Measurements from ENCODE around the gene ZDHHC24.

Gene ZDHHC24

DNA sequence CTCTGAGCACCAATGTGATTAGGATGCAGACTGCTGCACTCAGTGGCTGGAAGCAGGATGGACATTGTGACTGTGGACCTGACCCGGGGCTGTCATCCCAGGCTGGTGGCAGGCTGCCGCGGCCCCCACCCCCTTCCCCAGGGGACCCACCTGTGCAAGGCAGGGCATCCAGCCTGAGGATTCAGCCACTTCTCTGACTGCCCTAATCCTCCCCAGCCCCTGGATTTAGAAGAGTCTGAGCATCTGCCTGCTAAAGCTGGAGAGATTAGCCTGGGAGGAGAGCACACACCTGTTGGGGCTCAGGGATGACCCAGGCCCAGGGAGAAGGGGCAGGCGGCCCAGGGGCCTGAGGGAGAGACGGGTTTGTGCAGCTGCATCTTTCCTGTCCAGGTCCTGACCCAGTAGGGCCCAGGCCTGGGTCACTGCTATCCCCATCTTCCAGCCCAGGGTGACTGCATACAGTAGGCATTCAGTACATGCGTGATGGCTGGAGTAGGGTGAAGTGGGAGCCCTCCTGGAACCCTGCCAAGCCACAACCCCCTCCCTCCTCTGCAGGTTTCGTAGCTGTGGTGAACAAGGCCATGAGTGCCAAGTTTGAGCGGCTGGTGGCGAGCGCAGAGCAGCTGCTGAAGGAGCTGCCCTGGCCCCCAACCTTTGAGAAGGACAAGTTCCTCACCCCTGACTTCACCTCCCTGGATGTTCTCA, 53.5 kb downstream of the ZDHHC24 start:
- no peak for DNase-seq (ENCODE audit: extremely low read depth, low read depth)

DNA sequence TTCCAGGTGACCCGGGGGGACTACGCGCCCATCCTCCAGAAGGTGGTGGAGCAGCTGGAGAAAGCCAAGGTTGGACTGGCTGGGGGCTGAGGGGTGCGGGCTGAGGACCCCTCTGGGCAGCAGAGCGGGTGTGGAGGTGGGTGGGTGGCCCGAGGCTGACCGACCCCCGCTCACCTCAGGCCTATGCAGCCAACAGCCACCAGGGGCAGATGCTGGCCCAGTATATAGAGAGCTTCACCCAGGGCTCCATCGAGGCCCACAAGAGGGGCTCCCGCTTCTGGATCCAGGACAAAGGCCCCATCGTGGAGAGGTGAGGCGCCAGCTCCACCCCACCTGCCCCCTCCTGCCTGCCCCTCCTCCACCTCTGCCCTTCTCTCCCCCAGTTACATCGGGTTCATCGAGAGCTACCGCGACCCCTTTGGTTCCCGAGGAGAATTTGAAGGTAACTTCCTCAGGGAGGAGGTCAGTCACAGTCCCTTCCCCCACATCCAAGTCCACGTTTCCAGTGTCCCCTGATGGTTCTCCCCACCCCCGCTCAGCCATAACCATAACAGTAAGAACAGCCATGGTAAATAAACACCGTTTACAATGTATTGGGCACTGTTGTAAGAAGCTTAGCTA, 54.4 kb downstream of the ZDHHC24 start:
- H3K4me3 ChIP-seq (replicated peaks; ENCODE audit: low read depth, low read length): no peak overlapping the region
- DNase-seq (ENCODE audit: extremely low read depth, low read depth): no peak
- TF ChIP-seq, protein P1, sequence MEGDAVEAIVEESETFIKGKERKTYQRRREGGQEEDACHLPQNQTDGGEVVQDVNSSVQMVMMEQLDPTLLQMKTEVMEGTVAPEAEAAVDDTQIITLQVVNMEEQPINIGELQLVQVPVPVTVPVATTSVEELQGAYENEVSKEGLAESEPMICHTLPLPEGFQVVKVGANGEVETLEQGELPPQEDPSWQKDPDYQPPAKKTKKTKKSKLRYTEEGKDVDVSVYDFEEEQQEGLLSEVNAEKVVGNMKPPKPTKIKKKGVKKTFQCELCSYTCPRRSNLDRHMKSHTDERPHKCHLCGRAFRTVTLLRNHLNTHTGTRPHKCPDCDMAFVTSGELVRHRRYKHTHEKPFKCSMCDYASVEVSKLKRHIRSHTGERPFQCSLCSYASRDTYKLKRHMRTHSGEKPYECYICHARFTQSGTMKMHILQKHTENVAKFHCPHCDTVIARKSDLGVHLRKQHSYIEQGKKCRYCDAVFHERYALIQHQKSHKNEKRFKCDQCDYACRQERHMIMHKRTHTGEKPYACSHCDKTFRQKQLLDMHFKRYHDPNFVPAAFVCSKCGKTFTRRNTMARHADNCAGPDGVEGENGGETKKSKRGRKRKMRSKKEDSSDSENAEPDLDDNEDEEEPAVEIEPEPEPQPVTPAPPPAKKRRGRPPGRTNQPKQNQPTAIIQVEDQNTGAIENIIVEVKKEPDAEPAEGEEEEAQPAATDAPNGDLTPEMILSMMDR (IDR thresholded peaks at IDR 0.05; ENCODE audit: low read depth, low read length, missing control alignments): peak; percentile 41

More for the DNA sequence above, 53.5 kb downstream of the ZDHHC24 start:
- H3K4me3 ChIP-seq (replicated peaks; ENCODE audit: low read depth, low read length): no peak overlapping the region
- TF ChIP-seq, protein P1 (IDR thresholded peaks at IDR 0.05; ENCODE audit: low read depth, low read length, missing control alignments): no peak

DNA sequence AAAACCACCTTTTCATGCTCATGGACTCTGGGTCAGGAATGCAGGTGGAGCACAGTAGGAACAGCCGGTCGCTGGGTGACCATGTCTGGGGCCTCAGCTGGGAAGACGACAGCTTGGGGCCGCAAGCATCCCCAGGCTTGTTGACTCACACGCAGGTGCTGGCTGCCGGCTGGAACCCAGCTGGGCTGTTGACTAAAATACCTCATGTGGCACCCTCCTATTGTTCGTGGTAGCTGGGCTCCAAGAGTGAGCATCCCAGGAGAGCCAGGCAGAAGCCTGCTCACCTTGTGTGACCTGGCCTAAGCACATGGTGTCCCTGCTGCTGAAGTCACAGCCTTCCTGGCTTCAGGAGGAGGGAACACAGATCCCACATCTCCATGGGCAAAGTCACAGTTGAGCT, 56.2 kb downstream of the ZDHHC24 start:
- DNase-seq (ENCODE audit: extremely low read depth, low read depth): no peak
- TF ChIP-seq, protein P1 (IDR thresholded peaks at IDR 0.05; ENCODE audit: low read depth, low read length, missing control alignments): no peak
- H3K4me3 ChIP-seq (replicated peaks; ENCODE audit: low read depth, low read length): no peak overlapping the region

DNA sequence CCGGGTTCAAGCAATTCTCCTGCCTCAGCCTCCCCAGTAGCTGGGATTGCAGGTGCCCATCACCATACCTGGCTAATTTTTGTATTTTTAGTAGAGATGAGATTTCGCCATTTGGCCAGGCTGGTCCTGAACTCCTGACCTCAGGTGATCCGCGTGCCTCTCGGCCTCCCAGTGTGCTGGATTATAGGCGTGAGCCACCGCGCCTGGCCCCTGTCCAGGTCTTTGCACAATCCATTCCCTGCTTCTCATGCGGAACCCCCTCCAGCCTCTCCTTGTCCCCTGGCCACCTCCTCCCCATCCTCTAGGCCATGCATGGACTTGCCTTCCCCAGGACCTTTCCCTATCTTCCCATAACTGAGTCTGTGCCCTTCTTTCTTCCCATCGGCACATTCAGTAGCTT, 56.9 kb downstream of the ZDHHC24 start:
- DNase-seq (ENCODE audit: extremely low read depth, low read depth): no peak
- H3K4me3 ChIP-seq (replicated peaks; ENCODE audit: low read depth, low read length): no peak overlapping the region
- TF ChIP-seq, protein P1 (IDR thresholded peaks at IDR 0.05; ENCODE audit: low read depth, low read length, missing control alignments): no peak

DNA sequence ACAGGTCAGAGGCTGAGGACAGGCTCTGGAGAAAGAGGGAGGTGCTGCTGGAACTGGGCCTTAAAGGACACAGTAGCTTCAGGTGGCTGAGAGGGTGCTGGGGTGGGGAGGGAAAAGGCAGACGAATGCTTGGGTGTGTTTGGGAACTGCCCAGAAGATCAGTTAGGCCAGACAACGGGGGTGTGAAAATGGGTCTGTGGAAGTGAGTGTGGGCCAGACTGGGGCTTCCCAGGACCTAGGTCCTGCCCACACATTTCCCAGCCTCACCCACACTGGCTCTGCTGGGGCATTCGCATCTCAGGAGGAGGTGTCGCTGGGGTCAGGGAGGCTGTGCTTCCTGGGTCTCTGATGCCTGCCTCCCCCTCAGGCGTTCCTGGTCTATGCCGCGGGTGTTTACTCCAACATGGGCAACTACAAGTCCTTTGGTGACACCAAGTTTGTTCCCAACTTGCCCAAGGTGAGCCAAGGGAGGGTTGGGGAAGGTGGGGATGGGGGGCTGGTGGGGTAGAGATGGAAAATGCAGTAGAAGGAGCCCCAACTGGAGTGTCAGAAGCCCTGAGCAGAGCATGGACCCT, 61.0 kb downstream of the ZDHHC24 start:
- H3K4me3 ChIP-seq (replicated peaks; ENCODE audit: low read depth, low read length): no peak overlapping the region
- TF ChIP-seq, protein P1 (IDR thresholded peaks at IDR 0.05; ENCODE audit: low read depth, low read length, missing control alignments): no peak
- DNase-seq (ENCODE audit: extremely low read depth, low read depth): no peak

DNA sequence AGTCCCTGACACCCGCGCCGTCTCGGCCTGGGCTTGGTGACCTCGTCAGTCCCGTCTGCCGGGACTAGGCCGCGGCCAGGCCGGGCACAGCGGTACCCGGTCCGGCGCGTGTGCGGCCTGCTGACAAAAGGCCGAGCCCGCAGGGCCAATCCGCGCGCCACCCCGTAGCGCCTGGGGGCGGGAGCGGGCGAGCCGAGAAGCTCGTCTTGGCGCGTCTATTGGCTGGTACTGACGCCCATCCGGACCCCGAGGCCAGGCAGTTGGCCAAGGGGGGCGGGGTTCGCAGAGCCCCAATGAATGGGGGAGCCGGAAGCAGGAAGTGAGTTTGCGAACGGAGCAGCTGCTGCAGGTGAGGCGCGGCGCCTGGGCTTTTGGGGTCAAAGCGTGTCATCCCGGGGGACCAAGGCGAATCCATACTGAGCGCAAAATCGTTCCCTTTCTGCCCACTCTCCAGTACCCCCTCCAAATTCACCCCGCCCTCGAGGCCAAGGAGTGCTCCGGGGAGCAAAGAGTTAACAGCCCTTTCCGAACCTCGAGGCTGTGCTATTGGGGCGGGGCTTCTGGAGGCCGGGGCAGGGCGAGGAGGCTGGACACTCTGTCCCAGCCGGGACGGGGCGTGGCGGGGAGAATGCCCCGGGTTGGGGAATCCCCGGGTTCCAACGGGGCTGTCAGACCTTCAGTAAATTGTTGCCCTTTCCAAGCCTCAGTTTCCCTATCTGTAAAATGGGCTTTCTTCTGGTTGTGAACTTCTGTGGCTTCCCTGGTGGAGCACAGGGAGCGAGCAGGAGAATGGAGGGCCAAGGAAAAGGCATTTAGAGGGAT, 65.5 kb downstream of the ZDHHC24 start, which contains the start of gene DPP3:
DPP3 (plus strand) TSS at position 318 of the 822 bp plus-strand sequence. CDS start 1,767 bp downstream, outside the sequence.
- TF ChIP-seq, protein P1 (IDR thresholded peaks at IDR 0.05; ENCODE audit: low read depth, low read length, missing control alignments): no peak
- DNase-seq (ENCODE audit: extremely low read depth, low read depth): peak; percentile 77
- peak within 1 kb of the TSS; percentile 85 for H3K4me3 ChIP-seq (replicated peaks; ENCODE audit: low read depth, low read length)
